Bladder microvascular endothelial cell (primary cell): ENCODE data around the gene TMPRSS7. TPM values are rescaled to one million over a fixed set of nuclear protein-coding genes. Genes with fewer than 3 reads are reported as not detected.

Source experiments
- total RNA-seq: library from RNA; depleted of rRNA; stranded (reverse); fragments of >200 nt; gene quantifications from 2 replicates; pipeline ENCODE4 v1.2.3, GENCODE V29; 2014

TMPRSS7 gene
- total RNA-seq = not detected in 2 replicates

GRCh38 chr3:112034436-112034835 lies at the start of gene TMPRSS7:
Gene TMPRSS7 (plus strand): TSS chr3:112034736. CDS start chr3:112034846, 110 bp downstream.

GRCh38 chr3:111998636-111999483 lies 35.7 kb upstream of the TMPRSS7 start, which contains the start of gene TAGLN3:
Gene TAGLN3 (plus strand): TSS chr3:111998922. CDS start chr3:111999423, 501 bp downstream.

GRCh38 chr3:112086076-112086854 lies 51.7 kb downstream of the TMPRSS7 start, which contains the start of gene C3orf52:
Gene C3orf52 (plus strand): TSS chr3:112086389. CDS start chr3:112086408, 19 bp downstream.

Other genes with a start within 250 kb of the TMPRSS7 start
- gene PHLDB2, start 175.5 kb upstream of the TMPRSS7 start, total RNA-seq = 49.1 and 120 TPM in 2 replicates
- gene ABHD10, start 55.7 kb upstream of the TMPRSS7 start, total RNA-seq = 25.7 and 37.4 TPM in 2 replicates
- gene TAGLN3, start 35.8 kb upstream of the TMPRSS7 start, total RNA-seq = 0.13 TPM in 1 of 2 replicates, not detected in the other
- 0.32 and 11.1 TPM in 2 replicates for gene C3orf52, start 51.7 kb downstream of the TMPRSS7 start, total RNA-seq
- not detected in 2 replicates for gene GCSAM, start 98.5 kb downstream of the TMPRSS7 start, total RNA-seq